Kidney capillary endothelial cell (primary cell): ENCODE measurements around the gene PSMG4.
A peak's percentile ranks its signal among the peaks of the same experiment; 100 is the strongest.

ENCODE experiments used
- DNase-seq: peaks from one replicate; pipeline ENCODE4 v3.0.0-alpha.2; 2018; ENCODE audit warnings: low spot score

Gene PSMG4, protein sequence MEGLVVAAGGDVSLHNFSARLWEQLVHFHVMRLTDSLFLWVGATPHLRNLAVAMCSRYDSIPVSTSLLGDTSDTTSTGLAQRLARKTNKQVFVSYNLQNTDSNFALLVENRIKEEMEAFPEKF

DNA sequence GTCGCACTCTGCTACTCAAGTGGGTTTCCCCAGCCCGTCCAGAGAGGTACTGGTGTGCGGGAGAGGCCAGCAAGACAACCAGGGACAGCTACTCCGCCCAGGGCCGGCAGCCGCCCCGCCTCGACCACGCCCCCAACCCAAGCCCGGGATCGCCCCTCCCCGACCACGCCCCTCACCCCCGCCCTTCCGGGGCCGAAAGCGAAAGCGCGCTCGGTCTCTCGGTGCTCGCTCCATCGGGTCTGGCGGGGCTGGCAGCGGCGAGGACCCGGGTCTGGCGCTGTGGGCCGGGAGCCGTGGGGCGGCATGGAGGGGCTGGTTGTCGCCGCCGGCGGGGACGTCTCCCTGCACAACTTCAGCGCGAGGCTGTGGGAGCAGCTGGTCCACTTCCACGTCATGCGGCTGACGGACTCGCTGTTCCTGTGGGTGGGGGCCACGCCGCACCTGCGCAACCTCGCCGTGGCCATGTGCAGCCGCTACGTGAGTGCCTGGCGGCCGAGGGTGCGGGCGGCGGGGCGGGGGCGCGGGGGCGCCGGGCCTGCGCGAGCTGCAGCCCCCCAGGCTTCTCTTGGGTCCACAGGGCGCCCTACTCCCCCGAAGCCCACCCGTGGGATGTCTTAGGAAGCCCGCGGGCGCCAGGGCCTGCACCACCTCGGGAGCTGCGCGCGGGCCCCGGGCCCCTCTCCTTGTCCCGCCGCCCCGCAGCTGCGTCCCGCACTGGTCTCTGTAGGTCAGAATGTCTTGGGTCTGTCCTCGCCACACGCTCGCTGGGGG is at the start of gene PSMG4:
Gene PSMG4, plus strand, starts transcription at position 228 of the 771 bp plus-strand sequence. Its CDS starts 76 bp downstream, at position 304.
- DNase-seq: peak; percentile 88

DNA sequence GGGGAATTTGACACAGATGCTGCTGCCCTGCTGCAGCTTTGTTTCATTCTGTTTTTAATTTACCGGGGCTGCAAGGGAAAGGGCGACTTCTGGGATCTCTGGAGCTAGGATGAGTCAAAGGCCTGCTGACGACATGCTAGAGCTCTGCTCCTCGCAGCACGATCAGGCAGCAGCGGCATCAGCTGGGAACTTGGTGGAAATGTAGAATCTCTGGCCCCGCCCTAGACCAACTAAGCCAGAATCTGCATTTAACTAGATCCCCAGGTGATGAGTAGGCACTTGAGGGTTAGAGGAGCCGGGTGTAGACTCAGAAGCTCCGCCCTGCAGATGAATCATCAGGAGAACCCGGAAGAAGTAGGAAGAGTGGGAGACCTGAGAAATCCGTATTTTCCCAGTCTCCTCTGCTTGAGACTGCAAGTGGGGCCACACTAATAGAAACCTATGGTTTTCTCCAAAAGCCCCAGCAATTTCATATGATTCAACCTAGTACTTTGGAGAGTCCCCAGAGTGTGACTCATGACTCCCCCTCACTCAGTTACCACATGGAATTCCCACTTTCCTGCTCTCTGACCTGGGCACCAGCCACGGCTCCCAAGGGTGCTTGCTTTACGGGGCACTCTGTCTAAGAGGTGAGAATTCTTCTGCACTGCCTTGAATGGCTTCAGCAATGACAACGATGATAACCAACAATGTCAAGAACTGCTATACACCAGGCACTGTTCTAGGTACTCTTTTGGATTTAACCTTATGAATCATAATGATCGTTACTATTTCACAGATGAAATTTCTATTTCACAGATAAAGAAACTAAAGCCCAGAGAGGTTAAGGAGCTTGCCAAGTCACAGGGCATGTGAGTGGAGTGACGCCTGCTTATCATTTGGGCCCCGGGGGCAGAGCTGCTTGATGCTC is 49.4 kb upstream of the PSMG4 start:
- DNase-seq: no peak

DNA sequence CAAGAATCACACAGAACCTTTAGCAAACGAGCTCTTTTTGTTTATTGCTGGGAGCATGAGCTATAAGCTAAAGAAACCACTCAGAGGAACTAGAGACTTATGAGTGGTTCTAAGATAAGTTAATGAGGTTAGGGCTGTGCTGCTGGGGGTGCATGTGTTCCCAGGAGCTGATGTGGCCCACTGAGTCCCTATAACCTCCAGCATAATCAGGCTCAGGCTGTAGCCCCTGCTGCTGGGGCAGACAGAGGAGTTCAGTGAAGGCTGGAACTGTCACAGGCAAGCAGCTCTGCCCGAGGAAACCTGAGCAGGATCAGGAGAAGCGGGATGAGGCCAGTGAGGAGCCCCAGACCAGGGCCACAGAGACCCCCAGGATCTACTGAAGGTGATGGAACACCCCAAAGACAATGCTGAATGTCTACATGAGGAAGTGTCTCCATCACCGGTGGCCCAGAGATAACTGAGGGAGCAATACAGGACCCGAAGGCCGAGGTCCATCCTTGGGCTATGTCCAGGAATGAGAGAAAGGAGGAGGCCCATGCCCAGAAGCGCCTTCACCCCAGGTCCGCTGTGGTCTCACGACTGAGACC is 48.6 kb upstream of the PSMG4 start:
- no peak for DNase-seq

DNA sequence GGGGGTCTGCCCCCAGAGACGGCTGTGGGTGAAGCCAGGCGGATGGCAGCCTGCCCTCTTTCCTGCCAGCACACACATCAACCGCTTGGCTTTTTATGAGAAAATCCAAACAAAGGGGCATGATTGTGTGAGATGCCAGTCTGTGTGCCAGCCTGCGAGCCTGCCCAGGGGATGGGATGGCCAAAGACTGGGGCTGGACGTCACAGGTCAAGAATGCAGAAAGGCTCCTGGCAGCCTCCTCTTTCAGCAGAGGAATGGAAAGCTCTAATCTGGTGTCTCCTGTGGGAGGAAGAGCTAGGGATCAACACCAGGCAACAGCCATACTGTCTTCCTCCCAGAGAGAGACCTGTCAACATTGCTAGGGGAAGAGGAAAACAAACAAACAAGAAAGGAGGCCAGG is 47.1 kb upstream of the PSMG4 start:
- DNase-seq: no peak

DNA sequence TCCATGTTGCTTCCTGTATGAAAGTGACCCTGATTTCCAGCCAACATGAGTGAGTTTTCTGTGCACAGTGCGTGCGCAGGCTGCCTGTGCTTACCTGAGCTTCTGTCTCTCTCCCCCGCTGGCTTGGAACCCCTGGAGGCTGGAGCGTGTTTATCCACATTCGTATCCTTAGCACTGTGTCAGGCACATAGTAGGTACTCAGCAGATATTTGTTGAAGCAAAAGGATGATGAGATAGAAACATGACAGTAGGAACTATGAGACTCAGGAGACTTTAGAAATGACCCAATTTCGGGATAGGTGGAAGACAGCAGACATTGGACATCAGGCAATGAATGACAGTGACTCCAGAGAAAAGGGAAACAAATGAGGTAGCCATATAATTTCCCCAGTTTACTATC is 46.5 kb upstream of the PSMG4 start:
- DNase-seq: no peak

DNA sequence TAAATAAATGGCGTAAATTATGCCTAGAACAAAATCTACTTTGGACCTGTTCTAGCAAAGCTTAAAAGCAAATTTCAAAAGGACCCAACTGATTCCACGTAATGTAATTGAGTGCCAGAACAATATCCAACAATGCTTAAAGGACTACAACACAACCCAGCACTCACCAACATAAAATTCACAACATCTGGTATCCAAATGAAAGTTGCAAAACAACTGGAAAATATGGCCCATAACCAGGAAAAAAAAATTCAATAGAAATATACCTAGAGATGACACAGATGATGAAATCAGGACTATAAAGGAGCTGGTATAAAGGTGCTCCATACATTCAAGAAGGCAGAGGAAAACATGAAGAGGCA is 45.4 kb upstream of the PSMG4 start:
- DNase-seq: no peak

DNA sequence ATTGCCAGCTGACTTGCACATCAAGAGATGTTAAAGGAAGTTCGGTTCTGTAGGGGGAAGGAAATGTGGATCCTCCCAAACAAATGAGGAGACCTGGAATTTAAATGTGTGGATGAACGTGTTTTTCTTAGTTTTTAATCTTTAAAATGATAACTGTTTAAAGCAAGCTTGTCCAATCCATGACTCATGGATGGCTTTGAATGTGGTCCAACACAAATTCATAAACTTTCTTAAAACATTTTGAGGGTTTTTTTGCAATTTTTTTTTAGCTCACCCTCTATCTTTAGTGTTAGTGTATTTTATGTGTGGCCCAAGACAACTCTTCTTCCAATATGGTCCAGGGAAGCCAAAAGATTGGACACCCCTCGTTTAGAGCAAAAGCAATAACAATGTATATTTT is 43.8 kb upstream of the PSMG4 start:
- no peak for DNase-seq

DNA sequence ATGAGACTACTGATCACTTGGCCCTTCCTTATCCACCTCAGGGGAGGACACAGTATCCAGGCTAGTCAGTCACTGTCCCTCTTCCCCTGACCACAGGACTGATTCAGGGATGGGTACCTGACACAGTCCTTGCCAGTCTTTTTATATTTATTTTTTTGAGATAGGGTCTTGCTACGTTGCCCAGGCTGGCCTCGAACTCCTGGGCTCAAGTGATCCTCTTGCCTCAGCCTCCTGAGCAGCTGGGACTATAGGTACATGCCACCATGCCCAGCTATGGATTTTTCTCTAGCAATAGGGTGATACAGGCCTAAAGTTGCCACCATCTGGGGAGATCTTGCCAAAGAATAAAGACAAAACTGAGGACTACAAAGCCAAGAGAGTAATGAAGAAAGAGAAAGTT is 41.5 kb upstream of the PSMG4 start:
- DNase-seq: no peak

DNA sequence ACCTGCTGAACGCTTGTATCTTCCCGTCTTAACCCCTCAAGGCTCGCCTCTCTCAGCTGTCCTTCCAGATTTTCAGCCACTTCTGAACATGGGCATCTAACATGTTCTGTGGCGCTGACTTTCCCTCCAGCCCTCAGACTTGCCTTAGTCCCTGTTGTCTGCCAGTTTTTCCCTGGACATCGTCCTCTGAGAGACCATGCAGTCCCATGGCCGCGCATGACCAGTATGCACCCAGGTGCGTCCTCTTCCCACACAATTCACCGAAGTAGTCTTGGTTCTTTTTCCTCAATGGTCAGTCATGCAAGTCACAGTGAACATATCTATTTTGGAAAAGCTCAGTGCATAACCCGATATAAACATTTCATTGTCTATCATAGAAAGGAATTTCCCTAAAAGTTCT is 40.5 kb upstream of the PSMG4 start:
- no peak for DNase-seq

DNA sequence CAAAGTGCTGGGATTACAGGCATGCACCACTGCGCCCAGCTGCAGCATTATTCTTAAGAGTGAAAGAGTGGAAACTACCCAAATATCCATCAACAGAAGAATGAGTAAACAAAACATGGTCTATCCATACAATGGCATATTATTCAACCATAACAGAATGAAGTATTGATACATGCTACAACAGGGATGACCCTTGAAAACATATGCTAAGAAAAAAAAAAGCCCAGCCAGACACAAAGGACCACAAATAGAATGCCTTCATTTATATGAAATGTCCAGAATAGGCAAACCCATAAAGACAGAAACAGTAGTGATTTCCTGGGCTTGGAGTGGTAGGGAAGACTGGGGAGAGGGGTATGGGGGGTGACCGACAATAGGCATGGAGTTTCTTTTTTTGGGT is 38.4 kb upstream of the PSMG4 start:
- DNase-seq: no peak

DNA sequence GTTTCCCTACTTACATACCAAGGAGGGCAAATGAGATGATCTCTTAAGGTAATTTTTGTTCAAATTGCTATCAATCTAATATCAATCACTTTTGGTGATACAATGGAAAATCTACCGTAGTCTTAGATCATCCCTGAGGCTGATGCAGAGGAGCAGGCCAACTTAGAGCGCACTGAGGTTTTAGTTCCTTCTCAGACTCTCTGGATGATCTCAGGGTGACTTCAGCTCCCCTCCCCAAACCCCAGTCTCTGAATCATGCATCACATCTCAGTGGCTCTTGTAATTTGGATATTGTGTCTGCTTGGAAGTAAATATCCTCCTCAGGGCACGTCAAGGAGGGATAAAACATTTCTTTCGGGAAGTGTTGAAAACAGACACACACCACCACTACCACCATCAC is 37.2 kb upstream of the PSMG4 start:
- no peak for DNase-seq

DNA sequence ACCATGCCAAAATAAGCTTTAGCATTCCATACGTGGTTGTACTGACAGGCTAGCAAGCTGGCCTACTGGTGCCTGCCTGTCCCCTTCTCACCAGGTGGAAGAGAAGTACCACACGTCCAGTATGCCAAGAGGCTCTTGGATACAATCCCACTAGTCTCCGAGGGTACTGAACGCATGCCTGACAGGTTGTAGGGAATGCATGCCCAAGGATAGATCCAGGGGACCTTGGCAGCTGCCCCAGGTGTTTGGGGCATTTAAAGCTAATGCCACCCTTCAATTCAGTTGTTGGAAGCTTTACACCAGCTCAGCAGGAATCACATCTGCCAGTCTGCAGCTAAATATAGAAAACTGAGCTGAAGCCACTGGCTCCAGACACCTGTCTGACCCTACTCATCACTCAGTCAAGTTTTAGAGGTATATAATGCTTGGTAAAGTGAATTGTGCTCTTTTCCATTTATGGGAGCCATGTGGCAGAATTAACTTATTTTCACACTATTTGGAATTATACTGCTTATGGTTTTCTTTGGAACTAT is 36.2 kb upstream of the PSMG4 start:
- no peak for DNase-seq

DNA sequence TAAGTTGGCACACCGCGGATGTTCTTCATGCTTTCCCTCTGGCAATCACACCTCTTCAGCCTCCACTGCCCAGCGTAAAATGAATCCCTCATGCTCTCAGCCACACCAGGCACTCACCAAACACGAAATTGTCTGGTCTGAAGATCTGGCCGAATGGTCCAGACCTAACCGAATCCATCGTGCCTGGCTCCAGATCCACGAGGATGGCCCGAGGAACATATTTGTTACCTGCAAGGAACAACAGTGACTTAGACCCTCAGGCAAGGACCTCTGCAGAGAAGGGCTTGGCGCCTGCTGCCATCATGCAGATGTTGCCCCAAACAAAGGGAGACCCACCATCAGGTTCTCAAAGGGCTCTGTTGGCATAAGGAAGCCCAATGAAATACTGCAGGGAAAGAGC is 32.7 kb upstream of the PSMG4 start:
- DNase-seq: no peak

DNA sequence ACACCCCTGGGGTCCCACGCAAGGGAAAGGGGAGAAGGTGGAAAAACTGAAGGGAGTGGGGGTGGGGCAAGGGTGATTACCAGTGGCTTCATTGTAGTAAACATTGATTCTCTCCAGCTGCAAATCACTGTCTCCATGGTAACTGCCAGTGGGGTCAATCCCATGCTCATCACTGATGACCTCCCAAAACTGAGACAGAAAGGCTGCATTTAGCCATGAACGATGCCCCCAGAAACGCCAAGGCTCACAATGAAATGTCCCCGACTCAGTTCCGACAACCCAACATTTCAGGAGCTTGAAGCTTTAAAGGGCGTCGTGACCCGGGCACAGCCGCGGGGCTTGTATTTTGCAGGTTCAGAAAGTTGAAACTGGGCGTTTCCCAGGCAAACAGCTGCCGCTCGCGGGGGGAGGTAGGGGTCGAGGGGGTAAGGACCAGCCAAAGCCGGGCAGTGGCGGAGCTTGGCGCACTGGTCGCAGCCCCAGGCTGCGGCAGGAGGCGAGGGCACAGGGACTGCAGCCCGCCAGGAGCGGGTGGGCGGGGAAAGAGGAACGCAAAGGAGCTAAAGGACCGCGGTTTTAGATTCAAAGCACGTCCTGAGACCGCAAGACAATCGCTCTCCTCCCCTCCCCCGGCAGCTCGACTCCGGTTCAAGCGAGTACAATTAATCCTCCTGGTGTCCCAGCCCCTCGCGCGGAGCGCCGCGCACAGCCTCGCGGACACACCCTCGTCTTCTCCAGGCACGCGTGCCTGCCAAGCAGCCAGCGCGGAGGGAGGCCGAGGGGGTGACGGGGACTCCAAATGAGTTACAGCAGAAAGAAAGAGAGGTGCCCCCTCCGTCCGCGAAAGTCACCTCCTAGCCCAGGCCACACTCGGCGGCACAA is 32.0 kb upstream of the PSMG4 start:
- no peak for DNase-seq

DNA sequence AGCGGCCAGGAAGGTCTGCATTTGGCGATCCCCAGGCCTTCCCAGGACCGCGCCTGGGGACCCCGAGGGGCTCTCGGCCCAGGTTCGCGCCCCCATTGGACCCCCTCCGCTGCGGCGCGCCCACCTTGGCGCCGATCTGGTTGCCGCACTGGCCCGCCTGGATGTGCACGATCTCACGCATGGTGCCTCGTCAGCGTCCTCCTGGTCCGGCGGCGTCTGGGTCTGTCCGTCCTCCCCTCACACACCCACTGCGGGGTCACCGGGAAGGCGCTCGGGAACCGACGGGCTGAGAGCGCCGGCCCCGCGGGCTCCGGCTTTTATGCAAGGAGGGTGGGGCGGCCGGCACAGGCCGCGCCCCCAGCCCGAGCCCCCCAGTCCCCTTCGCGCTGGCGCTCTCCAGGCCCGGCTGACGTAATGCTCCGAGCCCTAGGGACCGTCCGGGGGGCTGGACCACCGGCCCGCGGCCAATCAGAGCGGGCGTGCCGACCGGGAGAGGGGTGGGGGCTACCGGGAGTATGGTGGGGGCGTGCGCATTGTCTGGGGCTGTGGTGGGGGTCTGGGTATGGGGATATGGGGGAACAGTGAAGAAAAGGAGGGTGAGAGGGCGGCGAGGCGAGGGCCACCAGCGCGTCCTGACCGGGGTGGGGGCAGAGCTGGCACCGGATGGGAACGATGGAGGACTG is 31.2 kb upstream of the PSMG4 start, which contains the start of gene TUBB2B:
Gene TUBB2B, minus strand, starts transcription at position 291 of the 683 bp plus-strand sequence. Its CDS starts 110 bp downstream, at position 181.
- no peak for DNase-seq

DNA sequence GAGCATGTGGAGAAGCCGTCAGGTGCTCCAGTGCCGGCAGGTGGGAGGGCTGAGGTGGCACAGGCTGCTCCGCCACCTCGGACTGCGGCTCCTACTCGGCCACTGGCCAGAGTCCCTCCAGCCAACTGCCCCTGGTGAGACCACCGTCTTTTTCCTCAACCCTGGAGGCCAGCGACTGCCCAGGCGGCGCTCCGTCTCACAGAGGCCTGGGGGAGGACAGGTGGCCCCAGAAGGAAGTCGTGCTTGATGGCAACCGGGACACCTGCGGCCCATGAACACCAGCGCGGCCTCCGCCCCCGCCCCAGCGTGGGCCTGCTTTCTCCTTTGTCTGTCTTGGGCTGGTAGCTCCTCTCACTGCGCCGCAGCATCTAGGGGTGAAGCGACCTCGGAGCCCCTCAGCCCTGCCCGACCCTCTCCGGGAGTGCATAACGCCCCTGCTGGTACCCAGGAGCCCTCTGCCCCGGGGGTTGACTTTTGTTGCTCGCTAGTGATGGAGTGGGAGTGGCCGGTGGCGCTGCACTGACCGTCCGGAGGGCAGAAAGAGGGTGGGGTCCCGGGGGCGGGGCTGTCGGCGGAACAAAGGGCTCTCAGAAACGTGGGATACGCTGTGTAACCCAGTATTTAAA is 30.6 kb upstream of the PSMG4 start:
- no peak for DNase-seq

DNA sequence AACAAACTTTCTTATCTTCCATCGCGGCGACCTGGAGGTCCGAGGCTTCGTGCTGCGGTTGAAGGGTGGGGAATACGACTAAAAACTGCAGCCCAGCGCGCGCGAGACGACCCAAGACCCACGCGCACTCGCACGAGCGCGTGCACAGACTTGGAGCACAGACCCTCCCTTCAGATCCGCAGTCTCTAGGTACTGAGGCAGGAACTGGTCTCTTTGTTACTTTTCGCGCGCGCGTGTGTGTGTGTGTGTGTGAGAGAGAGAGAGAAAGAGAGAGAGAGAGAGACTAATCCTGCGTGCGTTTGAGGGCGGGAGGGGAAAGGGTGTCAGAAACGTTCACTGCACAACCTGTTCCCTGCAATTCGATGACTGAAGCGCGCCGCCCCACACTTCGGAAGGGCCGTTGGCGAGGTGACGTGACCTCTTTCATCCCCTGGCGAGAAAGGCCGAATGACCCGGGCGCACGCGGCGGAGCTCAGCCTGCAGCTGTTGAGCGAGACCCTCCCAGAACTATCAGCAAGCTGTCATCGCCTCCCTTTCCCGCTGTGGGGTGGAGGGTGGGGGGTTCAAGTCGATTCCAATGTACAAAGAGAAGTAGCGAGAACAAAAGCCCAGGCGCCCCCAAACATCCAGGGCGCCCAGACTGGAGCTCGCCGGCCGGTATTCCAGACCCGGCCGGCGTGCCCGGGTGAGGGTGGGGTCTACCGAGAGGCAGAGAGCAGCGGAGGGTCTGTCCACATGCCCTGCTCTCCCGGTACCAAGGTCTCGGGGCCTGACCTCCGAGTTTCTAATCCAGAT is 29.8 kb upstream of the PSMG4 start:
- DNase-seq: no peak

DNA sequence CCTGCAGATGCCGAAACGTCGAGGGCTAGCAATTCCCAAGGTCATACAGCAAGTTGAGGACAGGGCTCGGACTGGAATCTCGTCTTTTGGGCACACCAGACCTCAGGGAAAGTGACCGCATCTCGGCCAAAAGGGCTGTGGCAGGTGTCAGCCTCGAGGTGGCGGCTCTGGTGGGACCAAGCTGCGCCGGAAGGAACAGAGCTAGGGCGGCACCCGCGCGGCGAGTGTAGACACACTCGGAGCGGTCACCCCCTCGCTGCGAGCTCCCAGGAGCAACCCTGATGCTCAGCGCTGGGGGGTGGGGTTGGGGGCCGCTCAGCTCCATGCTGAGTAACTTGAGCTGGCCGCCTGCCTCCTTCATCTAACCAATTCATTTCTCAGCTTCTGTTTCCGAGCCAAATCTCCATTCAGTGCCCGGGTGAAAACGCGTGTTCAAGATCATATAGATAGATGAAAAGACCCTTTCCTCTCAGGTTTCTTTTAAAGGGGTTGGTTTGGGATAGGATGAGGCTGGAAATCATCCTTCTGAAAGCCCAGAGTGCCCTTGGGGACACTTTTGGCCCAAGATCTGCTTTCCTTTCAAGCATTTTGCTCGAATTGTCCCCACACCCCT is 29.1 kb upstream of the PSMG4 start:
- DNase-seq: no peak
